HG02642 (cell line): ENCODE data around the gene NAP1L4.
A peak's percentile ranks its signal among the peaks of the same experiment; 100 is the strongest.

Source experiments
- ATAC-seq: cut with Tn5 transposase; IDR thresholded peaks from one replicate; pipeline ENCODE4 v1.9.1; 2021; ENCODE audit warnings: mild to moderate bottlenecking; ENCODE audit not compliant: unreplicated experiment, poor library complexity

NAP1L4 gene

DNA sequence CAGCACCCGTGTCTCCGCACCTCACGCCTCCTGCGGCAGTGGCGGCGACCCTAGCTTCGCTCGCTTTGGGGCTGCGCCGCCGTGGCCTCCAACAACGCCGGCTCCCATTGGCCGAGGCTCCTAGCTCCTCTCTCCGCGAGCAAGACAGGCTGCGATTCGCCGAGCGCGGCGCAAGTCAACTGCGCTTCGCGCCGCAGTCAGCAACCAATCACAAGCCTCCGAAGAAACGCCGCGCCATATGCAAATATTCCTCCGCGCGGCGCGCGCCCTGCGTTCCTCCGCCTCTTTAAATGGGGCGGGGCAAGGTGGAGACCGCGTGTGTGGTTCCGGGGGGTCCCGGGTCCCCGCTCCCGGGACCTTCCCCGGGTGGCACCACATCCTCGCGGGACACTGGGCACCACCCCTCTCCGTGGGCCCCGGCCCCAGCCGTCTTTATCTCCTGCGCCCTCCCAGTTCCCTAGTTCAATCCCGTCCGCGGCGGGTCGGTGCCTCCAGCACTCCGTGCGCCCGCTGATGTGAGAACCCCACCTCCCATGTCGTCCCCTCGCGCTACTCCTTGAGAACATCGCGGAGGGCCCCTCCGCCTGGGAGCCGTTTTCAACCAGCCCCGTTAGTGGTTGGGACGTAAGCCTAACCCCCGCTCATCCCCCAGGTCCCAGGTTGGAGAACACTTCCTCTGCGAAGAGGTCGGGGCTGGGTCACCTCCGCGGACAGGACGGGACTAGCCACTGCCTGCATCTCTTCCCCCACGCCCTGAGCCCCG is at the start of gene NAP1L4:
TSS of gene NAP1L4 (minus strand) at position 96 of the 763 bp plus-strand sequence. CDS start 13,109 bp downstream, outside the sequence.
- ATAC-seq, result peak; percentile 86

GRCh38 chr11:3040881-3041280 is 48.8 kb upstream of the NAP1L4 start:
- no peak for ATAC-seq

DNA sequence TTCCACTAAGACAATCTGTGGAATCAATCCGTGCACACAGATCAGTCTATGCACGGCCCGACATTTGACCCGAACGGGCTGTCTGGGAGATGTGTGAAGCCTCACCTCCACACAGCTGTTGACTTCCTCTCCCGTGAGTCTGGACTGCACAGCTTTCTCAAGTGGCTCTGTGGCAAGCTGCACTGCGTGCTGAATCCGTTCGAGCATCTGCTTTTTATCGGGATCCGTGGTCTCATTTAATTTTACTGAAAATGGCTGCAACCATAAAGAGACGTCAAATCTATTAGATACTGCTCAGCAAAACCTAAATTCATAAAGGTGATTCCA is 45.8 kb upstream of the NAP1L4 start:
- no peak for ATAC-seq

- ATAC-seq, result no peak
Observed at GRCh38 chr11:3037040-3037944, 45.2 kb upstream of the NAP1L4 start.

- ATAC-seq, result no peak
Observed at GRCh38 chr11:3036419-3036818, 44.3 kb upstream of the NAP1L4 start.

GRCh38 chr11:3035333-3035732 is 43.2 kb upstream of the NAP1L4 start:
- ATAC-seq, result no peak

- no peak for ATAC-seq
Observed at GRCh38 chr11:3030289-3031070, 38.4 kb upstream of the NAP1L4 start.

DNA sequence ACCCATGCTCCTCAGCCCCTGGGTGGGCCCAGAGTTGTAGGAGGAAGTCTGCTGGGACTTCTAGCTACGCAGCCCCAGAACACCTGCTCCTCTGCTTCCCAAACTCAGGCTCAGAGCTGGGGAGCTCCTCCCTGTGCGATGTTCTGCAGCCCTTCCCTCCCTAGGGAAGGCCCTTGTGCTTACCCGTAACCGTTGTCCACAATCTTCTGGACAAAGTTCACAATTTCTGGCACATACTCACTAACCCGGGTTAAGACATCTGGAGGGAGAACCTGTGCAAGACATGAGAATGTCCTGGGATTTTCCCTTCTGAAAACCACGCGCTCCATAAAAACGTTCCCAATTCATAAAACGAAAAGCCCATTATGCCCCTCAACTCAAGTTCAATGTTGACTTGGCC is 36.7 kb upstream of the NAP1L4 start:
- ATAC-seq, result no peak

GRCh38 chr11:3026803-3027202 is 34.7 kb upstream of the NAP1L4 start:
- no peak for ATAC-seq

DNA sequence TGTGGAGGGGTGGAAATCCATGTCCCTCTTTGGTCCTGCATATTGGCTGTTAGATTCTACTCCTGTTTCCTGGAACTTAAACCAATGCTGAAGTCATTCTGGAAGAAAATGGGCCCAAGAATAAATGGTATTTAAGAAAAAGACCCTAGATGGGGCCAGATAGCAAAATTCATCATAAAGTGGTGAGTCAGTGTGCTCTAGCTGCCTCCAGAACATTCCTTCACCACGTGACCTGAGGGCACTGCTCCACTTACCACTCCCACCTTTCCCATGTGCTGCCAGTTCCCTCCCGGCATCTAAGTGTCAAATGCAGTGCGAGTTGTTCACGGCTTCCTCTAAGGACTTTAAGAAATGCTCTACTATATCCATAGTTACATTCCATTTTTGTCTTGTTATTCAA is 30.9 kb upstream of the NAP1L4 start:
- no peak for ATAC-seq

DNA sequence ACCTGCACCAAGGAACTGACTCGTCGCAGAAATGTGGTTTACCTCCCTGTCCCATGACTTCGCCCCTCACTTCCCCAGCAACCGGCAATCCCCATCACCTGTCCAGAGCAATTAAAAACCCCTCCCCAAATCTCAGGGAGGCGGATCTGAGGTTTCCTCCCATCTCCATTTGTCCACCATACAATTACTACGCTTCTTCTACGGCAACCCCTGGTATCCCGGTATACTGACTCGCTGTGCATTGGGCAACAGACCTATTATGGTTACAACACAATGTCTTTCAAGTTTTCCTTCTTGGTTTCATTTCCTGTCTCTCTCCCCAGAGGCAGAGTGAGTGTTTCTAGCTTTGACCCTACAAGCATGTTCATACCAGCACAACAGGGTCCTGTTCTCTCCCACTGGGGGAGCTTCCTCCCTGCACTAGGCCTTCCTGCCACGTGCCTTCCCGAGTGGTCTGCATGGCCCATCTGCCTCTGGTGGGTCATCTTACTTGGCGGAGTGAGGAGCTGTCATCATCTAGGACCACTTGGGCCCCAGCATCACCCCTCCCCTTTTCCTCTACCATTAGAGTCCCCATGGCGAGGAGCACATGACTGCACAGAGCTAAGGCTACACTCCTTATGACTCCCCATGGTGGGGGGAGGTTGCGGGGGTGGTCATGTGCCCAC is 30.3 kb upstream of the NAP1L4 start:
- ATAC-seq, result peak; percentile 68

DNA sequence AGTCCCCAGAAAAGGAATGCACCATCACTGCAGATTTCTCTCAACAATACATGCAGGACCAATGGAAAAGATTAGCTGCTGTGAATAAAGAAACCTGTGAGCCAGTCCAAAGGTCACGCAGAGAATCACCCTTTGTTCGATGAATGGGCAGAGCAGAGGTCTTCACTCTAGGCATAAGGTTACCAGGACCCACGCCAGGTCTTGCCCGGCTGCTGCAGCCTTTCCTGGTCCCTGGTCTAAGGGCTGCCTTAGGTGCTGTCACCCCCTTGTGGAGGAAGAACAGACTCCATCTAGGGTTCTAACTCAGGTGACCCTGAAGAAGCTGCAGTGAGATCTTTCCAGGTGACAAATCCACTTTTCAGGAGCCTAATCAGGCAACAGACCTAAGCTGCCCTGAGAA is 29.0 kb upstream of the NAP1L4 start:
- ATAC-seq, result no peak

DNA sequence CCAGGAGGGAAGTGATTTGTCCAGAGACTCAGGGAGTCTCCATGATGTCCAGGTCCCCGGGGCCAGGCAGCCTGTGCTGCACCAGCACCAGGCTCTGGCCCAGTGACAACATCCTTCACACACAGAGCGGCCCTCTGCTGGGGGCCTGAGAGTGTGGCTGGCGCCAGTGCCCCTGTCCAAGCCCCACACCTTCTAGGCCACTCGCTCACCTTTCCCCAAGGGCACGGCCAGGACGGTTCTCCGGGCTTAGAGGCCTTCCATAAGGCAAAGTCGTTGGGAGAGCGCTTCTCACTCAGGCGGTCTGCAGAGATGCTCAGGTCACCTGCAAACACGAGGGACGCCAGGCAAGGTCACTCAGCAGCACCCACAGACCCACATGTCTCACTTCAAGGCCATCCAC is 27.9 kb upstream of the NAP1L4 start:
- no peak for ATAC-seq

- no peak for ATAC-seq
Observed at GRCh38 chr11:3018596-3018995, 26.5 kb upstream of the NAP1L4 start.

- ATAC-seq, result no peak
Observed at GRCh38 chr11:3016861-3017260, 24.7 kb upstream of the NAP1L4 start.

DNA sequence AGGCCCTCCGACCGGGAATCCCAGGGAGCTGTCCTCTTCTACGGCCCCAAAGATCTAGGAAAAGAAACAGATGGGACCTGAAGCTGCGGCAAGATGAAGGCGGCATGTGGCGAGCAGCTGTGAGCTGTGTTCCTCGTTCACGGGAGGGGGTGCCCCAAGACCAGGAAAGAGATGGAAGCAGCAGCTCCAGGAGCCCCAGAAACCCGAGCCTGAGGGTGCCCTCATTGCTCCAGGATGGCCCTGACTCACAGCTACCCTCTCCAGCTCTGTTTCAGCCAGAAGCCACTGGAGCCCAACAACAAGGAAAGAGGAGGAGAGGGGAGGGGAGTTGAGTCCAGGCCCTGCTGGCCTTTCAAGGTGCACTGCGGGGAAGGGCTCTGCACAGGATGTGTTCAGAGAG is 23.7 kb upstream of the NAP1L4 start:
- no peak for ATAC-seq

- no peak for ATAC-seq
Observed at GRCh38 chr11:3014943-3015342, 22.8 kb upstream of the NAP1L4 start.

DNA sequence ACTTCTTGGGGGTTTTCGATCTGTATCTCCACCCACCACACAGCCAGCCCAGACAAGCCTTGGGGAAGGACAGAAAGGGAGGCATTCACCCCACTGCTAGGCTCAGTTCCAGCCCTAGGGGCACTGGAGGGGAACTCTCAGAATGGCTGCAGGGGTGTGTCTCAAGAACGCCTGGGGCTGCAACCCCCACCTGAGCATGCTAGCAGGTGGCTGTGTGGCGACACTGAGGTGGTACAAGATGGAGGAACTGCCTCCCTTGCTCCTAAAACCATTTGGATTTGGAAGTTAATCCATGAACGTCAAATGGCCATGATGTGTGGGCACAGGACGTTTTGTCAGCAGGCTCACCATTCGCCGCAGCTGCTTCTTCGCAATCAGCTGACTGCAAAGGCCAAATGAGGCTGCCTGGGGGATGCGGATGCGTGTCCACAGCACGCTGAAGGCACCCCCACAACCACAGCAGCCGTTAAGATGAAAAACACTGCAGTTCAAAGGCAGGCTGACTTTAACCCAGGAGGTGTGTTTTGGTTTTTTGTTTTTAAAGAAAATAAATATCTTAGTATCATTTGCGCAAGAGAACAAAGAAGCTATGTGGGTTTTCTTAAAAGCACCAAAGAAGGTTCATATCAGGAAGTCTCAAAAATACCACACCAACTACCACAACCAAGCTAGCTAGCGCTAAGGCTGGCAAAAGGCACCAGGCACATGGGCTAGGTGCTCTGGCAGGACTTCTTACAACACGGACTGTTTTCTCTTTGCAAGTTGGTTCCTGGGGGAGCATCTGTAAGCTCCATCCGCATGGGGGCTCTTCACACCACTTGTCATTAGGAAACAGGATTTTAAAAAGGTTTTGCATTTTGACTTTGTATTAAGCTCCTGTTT is 22.2 kb upstream of the NAP1L4 start:
- no peak for ATAC-seq
